Measurements from ENCODE around the gene HACD1. TPM values are rescaled to one million over a fixed set of nuclear protein-coding genes. Genes with fewer than 3 reads are reported as not detected.
"Not testable (repeated sequence)": the region's sequence is repeated elsewhere in the genome, so short reads cannot be mapped to it uniquely, and the experiment has no call there.

Gene HACD1
- total RNA-seq, 2 donors from 2014 or later: 101 to 143 TPM

DNA sequence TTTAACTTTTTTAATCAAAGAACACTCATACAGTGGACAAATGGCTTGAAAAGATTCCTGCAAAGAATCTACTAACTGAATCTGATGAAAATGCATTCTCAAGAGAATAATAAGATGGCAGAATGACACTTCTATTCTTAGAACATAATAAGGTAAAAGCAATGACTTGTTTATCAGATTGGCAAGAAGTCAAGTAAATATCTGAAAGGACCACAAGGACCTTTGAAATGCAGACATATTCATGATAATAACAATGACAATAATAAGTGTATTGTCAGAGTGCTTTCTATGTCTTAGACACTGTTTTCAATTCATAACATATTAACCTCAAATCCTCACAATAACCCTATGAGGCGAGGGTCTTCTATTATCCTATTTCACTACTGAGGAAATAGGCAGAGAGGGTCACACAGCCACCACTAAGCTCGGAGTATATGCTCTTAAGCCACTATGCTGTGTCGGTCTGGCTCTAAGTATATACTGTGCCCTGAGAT, 10.6 kb downstream of the HACD1 start:
- Histone ChIP-seq H3K9me3 (no peaks in the 10 kb centered on the region), H3K27me3 (no peaks in the 10 kb centered on the region), H3K36me3 (no peaks in the 10 kb centered on the region), H3K27ac (no peak overlapping the region), H3K4me3 (no peak overlapping the region), H3K4me1 (no peaks in the 10 kb centered on the region)
- DNase-seq (ENCODE audit: low spot score): no peak
- TF ChIP-seq, protein P1, sequence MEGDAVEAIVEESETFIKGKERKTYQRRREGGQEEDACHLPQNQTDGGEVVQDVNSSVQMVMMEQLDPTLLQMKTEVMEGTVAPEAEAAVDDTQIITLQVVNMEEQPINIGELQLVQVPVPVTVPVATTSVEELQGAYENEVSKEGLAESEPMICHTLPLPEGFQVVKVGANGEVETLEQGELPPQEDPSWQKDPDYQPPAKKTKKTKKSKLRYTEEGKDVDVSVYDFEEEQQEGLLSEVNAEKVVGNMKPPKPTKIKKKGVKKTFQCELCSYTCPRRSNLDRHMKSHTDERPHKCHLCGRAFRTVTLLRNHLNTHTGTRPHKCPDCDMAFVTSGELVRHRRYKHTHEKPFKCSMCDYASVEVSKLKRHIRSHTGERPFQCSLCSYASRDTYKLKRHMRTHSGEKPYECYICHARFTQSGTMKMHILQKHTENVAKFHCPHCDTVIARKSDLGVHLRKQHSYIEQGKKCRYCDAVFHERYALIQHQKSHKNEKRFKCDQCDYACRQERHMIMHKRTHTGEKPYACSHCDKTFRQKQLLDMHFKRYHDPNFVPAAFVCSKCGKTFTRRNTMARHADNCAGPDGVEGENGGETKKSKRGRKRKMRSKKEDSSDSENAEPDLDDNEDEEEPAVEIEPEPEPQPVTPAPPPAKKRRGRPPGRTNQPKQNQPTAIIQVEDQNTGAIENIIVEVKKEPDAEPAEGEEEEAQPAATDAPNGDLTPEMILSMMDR (IDR thresholded peaks at IDR 0.05): no peak

DNA sequence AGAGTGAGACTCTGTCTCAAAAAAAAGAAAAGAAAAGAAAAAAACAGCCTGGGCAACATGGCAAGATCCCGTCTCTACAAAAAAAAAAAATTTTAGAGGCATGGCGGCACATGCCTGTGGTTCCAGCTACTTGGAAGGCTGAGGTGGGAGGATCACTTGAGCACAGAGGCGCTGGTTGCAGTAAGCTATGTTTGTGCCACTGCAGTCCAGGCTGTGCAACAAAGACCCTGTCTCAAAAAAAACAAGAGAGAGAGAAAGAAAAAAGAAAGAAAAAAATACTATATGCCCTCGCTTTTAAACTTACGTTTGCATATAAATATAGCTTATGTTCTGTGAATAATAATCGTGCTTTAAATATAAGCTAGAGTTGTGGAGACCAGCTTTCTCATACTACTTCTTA, 11.2 kb downstream of the HACD1 start:
- Histone ChIP-seq H3K27me3 (no peaks in the 10 kb centered on the region), H3K9me3 (no peaks in the 10 kb centered on the region), H3K4me1 (no peaks in the 10 kb centered on the region), H3K27ac (no peak overlapping the region), H3K36me3 (no peaks in the 10 kb centered on the region), H3K4me3 (no peak overlapping the region)
- DNase-seq (ENCODE audit: low spot score): no peak
- TF ChIP-seq, protein P1 (IDR thresholded peaks at IDR 0.05): no peak

DNA sequence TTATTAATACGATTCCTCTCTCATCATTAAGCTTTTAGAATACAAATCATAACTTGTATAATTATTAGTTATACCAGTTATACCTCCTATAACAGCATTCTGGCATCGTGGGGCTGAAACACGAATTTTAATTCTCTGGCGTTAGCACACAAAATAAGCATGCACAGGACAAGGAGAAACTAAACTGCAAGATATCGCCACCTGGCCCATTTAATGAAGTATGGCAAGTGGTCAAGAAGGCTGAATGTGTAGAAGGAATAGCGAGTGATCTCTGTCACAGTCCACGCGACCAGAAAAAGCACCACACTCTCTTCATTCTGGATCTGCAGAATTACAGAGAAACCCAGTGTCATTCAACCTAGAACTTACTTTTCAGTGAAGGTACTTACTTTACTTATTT, 18.1 kb downstream of the HACD1 start:
- H3K27me3 ChIP-seq: no peaks in the 10 kb centered on the region
- H3K4me3 ChIP-seq: no peak overlapping the region
- peaks cover 22% of the 10 kb centered on the region for H3K36me3 ChIP-seq
- TF ChIP-seq, protein P1 (IDR thresholded peaks at IDR 0.05): peak in 1 of 2 donors; percentile 25
- H3K9me3 ChIP-seq: no peaks in the 10 kb centered on the region
- H3K4me1 ChIP-seq: no peaks in the 10 kb centered on the region
- no peak overlapping the region for H3K27ac ChIP-seq
- no peak for DNase-seq (ENCODE audit: low spot score)

DNA sequence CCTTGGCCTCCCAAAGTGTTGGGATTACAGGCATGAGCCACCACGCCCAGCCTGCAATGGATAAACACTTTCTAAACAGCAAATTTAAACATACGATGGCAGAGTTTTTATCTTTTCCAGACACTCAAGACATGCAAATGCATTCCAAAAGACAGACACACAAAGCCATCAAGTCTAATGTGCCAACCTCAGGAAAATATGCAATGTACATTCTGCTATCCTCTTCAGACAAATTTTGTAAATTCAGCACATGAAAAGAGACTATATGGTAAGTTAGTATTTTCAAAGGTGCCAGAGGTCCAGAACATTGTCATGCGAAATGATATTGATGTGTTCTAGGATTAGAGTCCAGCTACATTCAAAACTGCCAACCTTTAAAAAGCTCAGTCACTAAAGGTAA, 19.8 kb downstream of the HACD1 start:
- no peaks in the 10 kb centered on the region for H3K27me3 ChIP-seq
- H3K36me3 ChIP-seq: peaks cover 31% of the 10 kb centered on the region
- H3K27ac ChIP-seq: no peak overlapping the region
- no peak for DNase-seq (ENCODE audit: low spot score)
- H3K4me3 ChIP-seq: no peak overlapping the region
- H3K9me3 ChIP-seq: no peaks in the 10 kb centered on the region
- no peaks in the 10 kb centered on the region for H3K4me1 ChIP-seq
- TF ChIP-seq, protein P1 (IDR thresholded peaks at IDR 0.05): no peak

DNA sequence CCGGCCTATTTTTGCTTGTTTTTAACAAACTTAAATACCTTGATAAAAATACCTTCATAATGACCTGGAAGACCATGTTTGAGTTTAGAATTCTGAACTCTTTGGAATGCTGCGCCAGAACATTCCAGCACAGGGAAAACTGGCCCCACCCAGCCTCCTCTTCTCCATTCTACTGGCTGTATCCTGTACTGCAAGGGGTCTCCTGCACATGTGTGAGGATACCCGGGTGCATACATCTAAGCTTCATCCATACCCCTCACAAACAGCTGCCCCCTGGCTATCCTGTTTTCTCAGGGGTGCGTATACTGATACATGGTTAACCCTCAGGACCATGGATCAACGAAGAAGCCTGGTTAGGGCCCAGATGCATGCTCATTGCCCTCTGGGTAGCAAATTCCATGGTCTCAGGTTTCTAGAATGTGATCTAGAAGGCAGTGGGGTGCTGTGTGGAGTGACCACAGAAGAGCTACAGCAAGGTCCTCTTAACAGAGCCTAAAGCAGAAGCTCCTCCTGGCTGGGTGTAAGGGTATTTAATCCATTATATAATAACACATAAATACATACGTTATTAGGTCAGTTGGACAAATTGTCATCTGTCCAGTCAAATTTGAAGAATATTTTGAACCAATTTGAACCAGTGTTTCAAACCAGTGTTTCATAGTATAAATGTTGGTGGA, 26.1 kb downstream of the HACD1 start:
- H3K27ac ChIP-seq: no peak overlapping the region
- H3K4me3 ChIP-seq: no peak overlapping the region
- H3K9me3 ChIP-seq: no peaks in the 10 kb centered on the region
- H3K4me1 ChIP-seq: no peaks in the 10 kb centered on the region
- TF ChIP-seq, protein P1 (IDR thresholded peaks at IDR 0.05): no peak
- no peak for DNase-seq (ENCODE audit: low spot score)
- H3K36me3 ChIP-seq: peaks cover 24% of the 10 kb centered on the region
- no peaks in the 10 kb centered on the region for H3K27me3 ChIP-seq

DNA sequence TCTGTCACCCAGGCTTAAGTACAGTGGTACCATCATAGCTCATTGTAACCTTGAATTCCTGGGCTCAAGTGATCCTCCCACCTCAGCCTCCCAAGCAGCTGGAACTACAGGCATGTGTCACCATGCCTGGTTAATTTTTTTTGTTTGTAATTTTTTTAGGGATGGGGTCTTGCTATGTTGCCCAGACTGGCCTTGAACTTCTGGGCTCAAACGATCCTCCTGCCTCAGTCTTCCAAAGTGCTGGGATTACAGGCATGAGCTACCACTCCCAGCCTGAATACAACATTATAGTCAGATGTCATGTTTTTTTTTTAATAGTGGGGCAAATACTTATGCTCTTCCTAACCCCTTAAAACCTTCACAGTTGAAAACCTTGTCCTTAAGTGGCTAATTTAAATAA, 27.9 kb downstream of the HACD1 start:
- H3K36me3 ChIP-seq: peaks cover 13% of the 10 kb centered on the region
- DNase-seq (ENCODE audit: low spot score); H3K4me1 ChIP-seq; H3K27ac ChIP-seq; H3K9me3 ChIP-seq; H3K27me3 ChIP-seq; H3K4me3 ChIP-seq: not testable (repeated sequence)

All from right atrium auricular region (tissue), 2 donors.